ENCODE measurements around the gene SFRP5.

Gene SFRP5

GRCh38 chr10:97785231-97785630 is 13.4 kb upstream of the SFRP5 start:
- no peak for DNase-seq

GRCh38 chr10:97784200-97784810 is 12.5 kb upstream of the SFRP5 start:
- DNase-seq, result no peak

GRCh38 chr10:97782455-97783228 is 10.8 kb upstream of the SFRP5 start:
- DNase-seq, result no peak

- DNase-seq, result no peak
These were observed 10.0 kb upstream of the SFRP5 start for GRCh38 chr10:97781618-97782331.

DNA sequence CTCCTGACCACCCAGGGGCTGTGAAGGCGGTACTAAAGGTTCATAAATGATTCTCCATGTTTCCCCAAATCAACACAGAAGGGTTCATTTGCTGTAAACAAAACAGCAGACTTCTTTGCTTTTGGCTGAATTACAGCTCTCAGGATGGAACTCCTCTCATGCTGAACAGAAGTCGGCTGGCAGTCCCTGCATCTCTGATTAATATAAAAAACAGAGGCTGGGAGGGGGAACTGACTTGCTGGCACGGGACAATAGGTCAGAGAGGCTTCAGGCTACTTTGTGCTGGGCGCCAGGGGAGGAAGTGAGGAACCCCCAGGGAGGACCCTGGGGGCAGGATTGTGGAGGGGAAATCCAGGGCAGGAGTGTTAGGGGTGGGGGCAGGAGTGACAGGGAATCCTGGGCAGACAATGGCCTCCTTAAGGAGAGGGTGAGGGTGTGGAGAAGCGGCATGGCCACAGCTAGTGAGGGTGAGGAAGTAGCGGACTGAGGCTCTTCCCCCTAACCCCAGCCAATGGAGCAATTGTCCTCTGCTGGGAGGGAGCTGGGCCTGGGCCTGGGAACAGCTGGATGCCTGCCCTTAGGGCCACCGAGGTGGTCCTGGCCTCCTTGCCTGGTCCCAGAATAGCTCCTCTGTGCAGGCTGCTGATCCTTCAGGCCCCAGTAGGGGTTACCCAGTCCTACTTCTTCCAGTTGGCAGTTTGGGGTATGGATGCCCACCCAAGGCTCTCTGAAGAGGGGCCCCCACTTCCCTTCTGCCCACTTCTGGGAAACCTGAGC is 9.2 kb upstream of the SFRP5 start:
- DNase-seq, result no peak

GRCh38 chr10:97779975-97780374 is 8.2 kb upstream of the SFRP5 start:
- DNase-seq, result no peak

DNA sequence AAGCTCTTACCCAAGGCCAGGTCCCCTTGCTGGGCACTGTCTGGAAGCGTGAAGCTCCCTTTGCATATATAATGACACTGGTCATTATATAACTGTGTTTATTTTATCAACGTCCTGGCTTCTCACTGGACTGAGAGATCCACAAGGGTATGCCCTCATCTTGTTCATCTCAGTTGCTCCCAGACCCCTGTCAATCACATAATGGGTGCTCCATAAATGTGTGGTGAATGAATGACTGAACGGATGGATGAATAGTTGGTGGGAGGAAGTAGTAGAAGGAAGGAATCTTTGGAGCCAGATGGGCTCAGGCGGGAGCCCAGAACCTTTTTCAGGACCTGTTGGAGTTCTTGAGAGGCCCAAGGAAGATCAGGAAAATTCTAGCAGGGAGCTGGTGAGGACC is 7.7 kb upstream of the SFRP5 start:
- no peak for DNase-seq

- DNase-seq, result no peak
These were observed 6.9 kb upstream of the SFRP5 start for GRCh38 chr10:97778452-97779302.

DNA sequence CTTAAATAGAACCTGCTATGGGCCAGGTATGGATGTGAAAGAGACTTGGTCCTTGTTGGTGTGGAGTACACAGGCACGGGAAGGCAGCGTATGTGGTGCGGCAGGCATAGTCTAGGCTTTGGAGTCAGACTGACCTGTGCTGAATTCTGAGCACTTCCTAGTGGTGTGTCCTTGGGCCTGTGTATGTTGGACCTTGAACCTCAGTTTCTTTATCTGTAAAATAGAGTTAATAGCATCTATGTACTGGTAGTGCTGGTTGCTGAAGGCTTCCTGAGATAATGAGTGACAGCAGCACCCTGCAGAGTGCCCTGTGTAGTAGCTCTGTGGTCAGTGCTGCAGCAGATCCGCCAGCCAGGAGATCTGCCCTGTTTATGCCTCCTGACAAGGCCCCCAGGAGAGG is 5.3 kb upstream of the SFRP5 start:
- DNase-seq, result no peak

DNA sequence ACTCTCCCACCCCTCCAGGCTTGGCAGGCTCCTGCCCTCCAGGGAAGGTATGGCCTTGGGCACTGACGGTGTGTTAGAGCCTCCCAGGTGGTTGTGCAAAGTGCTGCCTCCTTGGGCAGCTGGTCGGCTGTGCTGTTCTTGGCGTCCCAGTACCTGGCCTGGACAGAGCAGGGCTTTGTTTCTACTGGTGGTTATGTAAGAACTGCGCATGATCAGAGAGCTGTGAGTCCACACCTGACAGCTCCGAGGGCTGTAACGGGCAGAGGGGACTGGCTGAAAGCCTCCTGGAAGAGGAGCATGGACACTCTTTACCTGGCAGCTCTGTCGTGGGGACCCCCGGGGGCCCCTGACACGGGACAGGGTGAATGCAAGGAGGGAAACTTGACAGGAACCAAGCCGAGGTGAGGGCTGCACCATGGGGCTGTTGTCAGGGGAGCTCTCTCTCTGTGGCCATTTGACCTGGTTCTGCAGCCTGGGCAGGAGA is 3.1 kb upstream of the SFRP5 start:
- no peak for DNase-seq

DNA sequence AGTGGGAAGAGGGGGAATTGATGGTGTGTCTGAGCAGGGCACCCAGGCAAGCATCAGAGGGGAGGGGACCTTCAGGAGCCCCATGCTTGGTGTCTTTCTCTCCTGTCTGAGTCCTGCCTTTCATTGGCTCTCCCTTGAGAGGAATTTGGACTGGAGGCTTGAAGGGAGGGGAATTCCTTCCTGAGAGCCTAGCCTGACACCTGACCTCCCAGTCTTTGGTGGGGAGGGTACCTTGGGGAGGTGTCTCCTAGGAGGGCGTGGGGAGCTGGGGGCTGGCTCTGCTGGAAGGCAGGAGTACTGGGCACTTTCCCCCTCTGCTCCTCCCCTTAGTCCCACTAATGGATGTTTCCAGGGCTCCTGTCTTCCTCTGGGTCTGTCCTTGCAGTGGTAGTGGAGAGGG is 1.3 kb upstream of the SFRP5 start:
- DNase-seq, result no peak

GRCh38 chr10:97771055-97771891 is 526 bp downstream of the SFRP5 start:
- DNase-seq, result peak; percentile 11

DNA sequence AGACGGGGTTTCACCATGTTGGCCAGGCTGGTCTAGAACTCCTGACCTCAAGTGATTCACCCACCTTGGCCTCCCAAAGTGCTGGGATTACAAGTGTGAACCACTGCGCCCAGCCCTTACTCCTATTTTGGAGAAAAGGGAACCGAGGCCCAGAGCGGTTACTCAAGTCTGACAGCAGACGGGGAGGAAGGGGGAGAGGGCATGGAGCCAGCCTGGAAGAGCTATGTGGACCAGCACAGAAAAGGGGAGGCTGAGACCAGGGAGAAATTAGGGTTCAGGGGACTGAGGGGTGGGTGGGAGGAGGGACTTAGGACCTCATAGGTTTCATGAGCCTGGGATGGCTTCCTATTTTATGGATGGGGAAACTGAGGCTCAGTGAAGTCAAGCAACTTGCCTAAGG is 1.5 kb downstream of the SFRP5 start:
- DNase-seq, result no peak

- no peak for DNase-seq
These were observed 3.2 kb downstream of the SFRP5 start for GRCh38 chr10:97768322-97769315.

GRCh38 chr10:97766996-97767924 is 4.5 kb downstream of the SFRP5 start:
- no peak for DNase-seq

DNA sequence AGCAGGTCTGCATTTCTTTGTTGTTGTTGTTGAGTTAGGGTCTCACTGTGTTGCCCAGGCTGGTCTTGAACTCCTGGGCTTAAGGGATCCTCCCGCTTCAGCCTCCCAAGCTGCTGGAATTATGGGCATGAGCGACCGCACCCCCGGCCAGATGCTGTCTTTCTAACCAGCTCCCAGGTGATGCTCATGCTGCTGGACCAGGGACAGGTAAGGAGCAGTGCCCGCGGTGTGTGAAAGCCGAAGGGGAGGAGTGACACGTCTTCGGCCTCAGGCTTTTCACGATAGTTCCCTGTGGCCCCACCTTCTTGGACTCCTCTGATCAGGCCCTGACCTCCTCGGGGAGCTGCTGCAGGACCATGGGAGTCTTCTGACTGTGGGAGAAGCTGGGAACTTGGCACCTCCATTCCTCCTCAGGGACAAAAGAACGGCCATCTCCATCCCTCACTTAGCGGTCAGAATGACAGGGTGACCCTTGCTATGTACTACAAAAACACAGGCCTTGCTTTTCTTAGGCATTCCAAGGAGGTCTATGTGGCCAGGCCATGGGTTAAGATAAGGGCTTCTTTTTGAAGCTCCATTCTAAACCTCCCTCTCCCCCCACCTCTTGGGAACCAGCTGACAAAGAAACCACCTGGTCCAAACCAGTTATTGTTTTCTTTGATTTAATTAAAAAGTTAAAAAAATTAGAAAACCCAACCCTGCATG is 5.5 kb downstream of the SFRP5 start:
- DNase-seq, result no peak

- no peak for DNase-seq
These were observed 6.6 kb downstream of the SFRP5 start for GRCh38 chr10:97765201-97765600.

DNA sequence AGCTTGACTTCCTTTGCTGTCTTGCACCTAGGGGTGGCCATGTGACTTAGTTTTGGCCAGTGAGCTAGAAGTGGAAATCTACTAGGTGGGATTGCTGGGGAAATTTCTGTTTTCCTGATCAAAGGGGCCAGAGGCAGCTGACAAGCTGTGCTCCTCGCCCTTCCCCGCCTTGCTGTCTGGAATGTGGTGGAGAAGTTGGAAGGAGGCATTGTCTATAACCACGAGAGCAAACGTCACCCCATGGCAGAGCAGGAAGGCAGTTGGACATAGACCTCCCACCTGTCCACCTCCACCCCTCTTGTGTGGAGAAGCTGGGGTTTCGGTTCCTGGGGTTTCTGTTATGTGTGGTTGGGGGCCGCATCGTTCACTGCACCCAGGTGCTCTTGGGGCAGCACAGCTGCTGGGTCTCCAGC is 7.3 kb downstream of the SFRP5 start:
- no peak for DNase-seq

All from DMS 273 treated with DMSO at 0.1 percent for 48 hours (cell line).